K562 (cell line): ENCODE data around the gene CACNA2D2. TPM values are rescaled to one million over a fixed set of nuclear protein-coding genes. Genes with fewer than 3 reads are reported as not detected.

Experiments used
- ATAC-seq: fragments of 200-7000 bp; cut with Tn5 transposase; 3 replicates; pipeline ENCODE4 v1.9.1; 2020; ENCODE audit warnings: moderate library complexity
- BruUV-seq: library from RNA; stranded (reverse); fragments of 400-500 nt; replicated peaks from 2 replicates; lab custom pipeline; 2021; lab: Mats Ljungman, UMichigan
- CTCF ChIA-PET: fragments of 300-600 bp; formaldehyde crosslinking; extraction: SDS; loops from one replicate; lab custom pipeline; 2021; ENCODE audit warnings: low intra/inter-chr PET ratio; lab: Yijun Ruan, JAX
- POLR2A ChIA-PET: fragments of 300-600, 350-650 bp; sonication (Branson Sonifier 250); formaldehyde crosslinking; extraction: SDS; loops from one replicate; lab custom pipeline; 2021; ENCODE audit warnings: antibody characterized with exemption, inconsistent platforms; lab: Yijun Ruan, JAX
- DNase-seq, 4 experiments: peaks; one replicate each; pipeline versions ENCODE4 v3.0.0 to v3.0.0-alpha.2; 2011 to 2018; ENCODE audit warnings: low spot score in 3 of 4, mixed read lengths in 3 of 4; ENCODE audit errors: extremely low read depth in 1 of 4
- FAIRE-seq: peaks from 2 replicates; lab custom pipeline; 2011; peaks lifted over from hg19 to GRCh38; lab: Jason Lieb, UNC
- H2AFZ ChIP-seq: 2 replicates; pipeline ENCODE4 v1.6.0; 2011; ENCODE audit warnings: low read depth, low read length, control low read depth, inconsistent platforms
- H3K27ac ChIP-seq: fragments of 200-600 bp; 3 replicates; pipeline ENCODE4 v1.8.0; 2011; ENCODE audit warnings: low read depth, mild to moderate bottlenecking, control low read depth, inconsistent platforms, low read length, moderate library complexity, mixed read lengths; ENCODE audit errors: extremely low read depth
- H3K27me3 ChIP-seq, 2 experiments: fragments of 300-600 bp in 1 of 2; 2 replicates in 1 of 2; 3 replicates in 1 of 2; pipeline versions ENCODE4 v1.6.0 to v1.8.0; 2011; ENCODE audit warnings: inconsistent platforms in 2 of 2, low read length in 2 of 2, mild to moderate bottlenecking in 1 of 2, mixed read lengths in 1 of 2, moderate library complexity in 1 of 2; ENCODE audit not compliant: control insufficient read depth in 2 of 2, insufficient read depth in 2 of 2
- H3K36me3 ChIP-seq: fragments of 300-600 bp; 3 replicates; pipeline ENCODE4 v1.8.0; 2011; ENCODE audit warnings: mild to moderate bottlenecking, low read length, inconsistent platforms; ENCODE audit not compliant: control insufficient read depth, insufficient read depth
- H3K4me1 ChIP-seq, 2 experiments: fragments of 200-600 bp in 1 of 2; replicated peaks in 1 of 2; 2 replicates in 1 of 2; 3 replicates in 1 of 2; pipeline versions ENCODE4 v1.5.1 to v1.8.0; 2011; ENCODE audit warnings: inconsistent platforms in 2 of 2, low read length in 2 of 2, mild to moderate bottlenecking in 1 of 2, mixed read lengths in 1 of 2, moderate library complexity in 1 of 2; ENCODE audit not compliant: control insufficient read depth in 2 of 2, insufficient read depth in 2 of 2
- H3K4me2 ChIP-seq: 2 replicates; pipeline ENCODE4 v1.6.1; 2011; ENCODE audit warnings: low read length, control low read depth, inconsistent platforms, mixed read lengths; ENCODE audit not compliant: insufficient read depth
- H3K4me3 ChIP-seq: fragments of 200-600 bp; sonication (generic), shearing (Covaris generic); 2 replicates; pipeline ENCODE4 v1.5.1; 2016; ENCODE audit warnings: control low read depth, inconsistent platforms
- H3K79me2 ChIP-seq: fragments of 200-600 bp; 3 replicates; pipeline ENCODE4 v1.8.0; 2011; ENCODE audit warnings: low read length, inconsistent platforms; ENCODE audit not compliant: control insufficient read depth, insufficient read depth
- H3K9ac ChIP-seq, 2 experiments: 2 replicates each; pipeline versions ENCODE4 v1.6.0 to v1.6.1; 2011; ENCODE audit warnings: low read depth in 2 of 2, low read length in 2 of 2, control low read depth in 1 of 2, inconsistent platforms in 1 of 2, mild to moderate bottlenecking in 1 of 2, mixed read lengths in 1 of 2; ENCODE audit not compliant: insufficient read depth in 1 of 2
- H3K9me1 ChIP-seq: one replicate; pipeline ENCODE4 v1.6.0; 2011; ENCODE audit warnings: inconsistent platforms, mild to moderate bottlenecking, low read length, moderate library complexity; ENCODE audit not compliant: control insufficient read depth, insufficient read depth
- H3K9me3 ChIP-seq: replicated peaks from 2 replicates; pipeline ENCODE4 v1.5.1; 2011; ENCODE audit warnings: low read depth, low read length, inconsistent platforms; ENCODE audit not compliant: control insufficient read depth, insufficient read depth
- H4K20me1 ChIP-seq: replicated peaks from 2 replicates; pipeline ENCODE4 v1.6.1; 2011; ENCODE audit warnings: low read length, inconsistent platforms, mixed read lengths; ENCODE audit not compliant: control insufficient read depth, insufficient read depth
- FOSL1 ChIP-seq: fragments of 200-800 bp; sonication (Bioruptor generic); conservative IDR thresholded peaks from 2 replicates; pipeline ENCODE4 v1.6.1; 2016; ENCODE audit warnings: missing genetic modification characterization, missing compliant biosample characterization
- FOXP1 ChIP-seq: sonication (generic); formaldehyde crosslinking; IDR thresholded peaks from 2 replicates; pipeline ENCODE4 v1.8.0; 2022; ENCODE audit warnings: mild to moderate bottlenecking, missing genetic modification reagents
- JUN ChIP-seq, 2 experiments: sonication (generic) in 1 of 2; formaldehyde crosslinking in 1 of 2; IDR thresholded peaks; 2 replicates each; pipeline versions ENCODE4 v1.6.1 to v1.8.0; 2012 to 2022; ENCODE audit warnings: borderline replicate concordance in 2 of 2, mild to moderate bottlenecking in 2 of 2, improper control_type of control experiment in 1 of 2, low read depth in 1 of 2, low read length in 1 of 2, missing genetic modification reagents in 1 of 2
- KDM5B ChIP-seq: fragments of 200-600 bp; sonication (generic); IDR thresholded peaks from 2 replicates; pipeline ENCODE4 v1.6.1; 2012; ENCODE audit warnings: low read depth, mild to moderate bottlenecking, moderate library complexity, low read length, control low read depth, inconsistent platforms; ENCODE audit not compliant: insufficient replicate concordance
- MECOM ChIP-seq: fragments of 250-450 bp; sonication (Bioruptor Pico); IDR thresholded peaks from 2 replicates; pipeline ENCODE4 v1.8.0; 2022; ENCODE audit warnings: inconsistent platforms
- PHF21A ChIP-seq: fragments of 450-650 bp; IDR thresholded peaks from 2 replicates; pipeline ENCODE4 v1.6.1; 2017; ENCODE audit warnings: low read depth, borderline replicate concordance
- PTBP1 ChIP-seq: fragments of 200-400 bp; formaldehyde crosslinking; IDR thresholded peaks from 2 replicates; pipeline ENCODE4 v1.6.1; 2017; ENCODE audit warnings: low read depth, low read length
- RAD21 ChIP-seq, 2 experiments: fragments of 250-450 bp in 1 of 2; fragments of 450-650 bp in 1 of 2; sonication (Bioruptor Pico) in 1 of 2; formaldehyde crosslinking in 1 of 2; IDR thresholded peaks in 1 of 2; conservative IDR thresholded peaks in 1 of 2; 2 replicates each; pipeline versions ENCODE4 v1.4.0 to v1.8.0; 2020 to 2022; ENCODE audit warnings: mild to moderate bottlenecking in 2 of 2, moderate library complexity in 1 of 2
- ZNF445 ChIP-seq: fragments of 250-450 bp; sonication (Bioruptor Pico); IDR thresholded peaks from 2 replicates; pipeline ENCODE4 v1.4.0; 2020; ENCODE audit warnings: low read depth, mild to moderate bottlenecking, moderate library complexity
- ZNF589 ChIP-seq: fragments of 200-800 bp; sonication (Bioruptor generic); IDR thresholded peaks from 2 replicates; pipeline ENCODE4 v1.6.1; 2016; ENCODE audit warnings: low read depth, missing genetic modification characterization, missing compliant biosample characterization
- WGBS: fragments of 100-300 bp; shearing (Covaris generic); methylation state at CpG from one replicate; pipeline ENCODE4 v1.1.6; 2016; ENCODE audit warnings: low coverage, mixed read lengths; ENCODE audit not compliant: insufficient coverage; ENCODE audit errors: missing lambda C conversion rate; 5-methylcytosine and 5-hydroxymethylcytosine counted together
- in situ Hi-C: fragments of 300-500 bp; cut with MboI; formaldehyde crosslinking; loops from 4 replicates; pipeline ENCODE4 v1.15.0; 2018; ENCODE audit warnings: inconsistent platforms, mixed read lengths
- intact Hi-C: fragments of 100-400 bp; cut with micrococcal nuclease; formaldehyde crosslinking; loops from 2 replicates; pipeline ENCODE4 v1.14.2; 2022
- polyA plus RNA-seq, 8 experiments: library from polyadenylated mRNA; depleted of rRNA in 4 of 8; stranded (reverse) in 5 of 8; unstranded in 3 of 8; fragments of >200 nt; fragmentation: Nextera tagmentation in 2 of 8; fragmentation: Illumina TruSeq in 1 of 8; extraction: Ambion mirVana in 2 of 8; extraction: Trizol in 1 of 8; gene quantifications; 2 replicates each; pipeline versions ENCODE4 v1.2.1 to v1.2.3, GENCODE V29; 2011 to 2014; ENCODE audit warnings: inconsistent platforms in 1 of 8, missing spikeins in 1 of 8
- total RNA-seq, 7 experiments: library from RNA; depleted of rRNA in 6 of 7; stranded (reverse); fragments of >200 nt in 6 of 7; fragmentation: Illumina TruSeq in 2 of 7; extraction: Trizol in 2 of 7; gene quantifications; 2 replicates each; pipeline versions ENCODE4 v1.2.1 to v1.2.3, GENCODE V29; 2011 to 2021; ENCODE audit warnings: low replicate concordance in 1 of 7
- TF ChIP-seq, protein P1 (sequence below), 2 experiments: fragments of 450-650 bp; formaldehyde crosslinking in 1 of 2; IDR thresholded peaks; 2 replicates each; pipeline versions ENCODE4 v1.4.0 to v1.6.1; 2014 to 2020; ENCODE audit warnings: mild to moderate bottlenecking in 2 of 2, borderline replicate concordance in 1 of 2, low read depth in 1 of 2

Gene CACNA2D2
- total and polyA plus RNA-seq, 9 of the 15 experiments (the other 6 are each of a cell fraction or from before 2014, with no cell fraction given) = 0.11 to 0.58 (median 0.36) TPM; not detected in 2

DNA sequence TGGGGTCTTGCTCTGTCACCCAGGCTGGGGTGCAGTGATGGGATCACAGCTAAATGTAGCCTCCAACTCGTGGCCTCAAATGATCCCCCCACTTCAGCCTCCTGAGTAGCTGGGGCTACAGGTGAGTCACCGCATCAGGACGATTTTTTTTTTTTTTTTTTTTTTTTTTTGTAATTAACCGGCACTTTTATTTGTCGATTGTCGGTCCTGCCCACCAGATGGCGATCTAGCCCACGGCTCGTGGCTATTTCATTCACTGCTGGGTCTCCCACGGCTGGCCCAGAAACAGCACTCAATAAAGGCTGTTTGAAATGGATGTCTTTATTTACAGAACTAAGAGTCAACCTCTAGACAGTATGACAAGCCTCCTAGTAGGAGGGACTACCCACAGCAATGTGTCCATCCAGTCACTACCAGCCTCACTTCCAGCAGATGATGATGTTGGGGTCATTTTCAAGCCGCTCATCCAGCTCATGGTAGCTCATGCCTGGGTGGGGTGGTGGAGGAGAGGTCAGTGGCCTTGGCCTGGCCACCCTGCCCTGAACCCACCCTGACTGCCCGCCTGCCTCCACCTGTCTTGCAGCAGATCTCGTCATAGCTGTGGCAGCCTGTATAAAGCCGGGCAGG is 156.1 kb downstream of the CACNA2D2 start:
- H2AFZ ChIP-seq = no peak overlapping the region
- no peak overlapping the region for H3K9ac ChIP-seq
- ChIA-PET CTCF (interaction anchor here (0.6 to 1.3 kb wide), 3 partner anchors 72 to 203 kb away, joined by 3 to 10 read pairs (median 4); no protein-coding TSS in a partner anchor), POLR2A (interaction anchor here (0.6 to 1.7 kb wide), 2 partner anchors 10 to 47 kb away, joined by 4 to 5 read pairs; no protein-coding TSS in a partner anchor)
- H3K9me1 ChIP-seq = peaks cover 3% of the 10 kb centered on the region
- intact Hi-C loops = loop anchor here (5.0 kb wide), 1 partner anchor 195 kb away; no protein-coding TSS in a partner anchor
- H3K36me3 ChIP-seq = peaks cover 19% of the 10 kb centered on the region; the same call in 2 of the 3 replicates
- H3K4me2 ChIP-seq = no peak overlapping the region
- no peaks in the 10 kb centered on the region for H3K27me3 ChIP-seq
- 25% methylated on average over 11 of the region's 14 CpGs for WGBS
- H3K4me3 ChIP-seq = no peak overlapping the region
- H3K79me2 ChIP-seq = peaks cover 26% of the 10 kb centered on the region
- in situ Hi-C loops = no loop called here
- no peaks in the 10 kb centered on the region for H4K20me1 ChIP-seq
- peak; percentile 91 for FAIRE-seq
- peaks cover 18 to 47% of the 10 kb centered on the region in 2 experiments; a peak in 4 of 5 replicates for H3K4me1 ChIP-seq
- peak in 3 of 4 experiments; percentile 31 to 74 (median 62) for DNase-seq
- no TSS peak for BruUV-seq
- peak; percentile 8; the same call in 1 of the 3 replicates for ATAC-seq
- no peak overlapping the region for H3K27ac ChIP-seq
- no peaks in the 10 kb centered on the region; the same call in 1 of the 2 replicates for H3K9me3 ChIP-seq
- TF ChIP-seq KDM5B (no peak), ZNF589 (CRISPR knock-in tag) (no peak), FOSL1 (tag) (peak; percentile 58), ZNF445 (no peak), PTBP1 (no peak), MECOM (CRISPR knock-in tag) (no peak), PHF21A (no peak), RAD21 (CRISPR knock-in tag; conservative IDR thresholded peaks at IDR 0.05 in 1 of 2, IDR thresholded peaks at IDR 0.05 in 1 of 2) (peak; percentile 32 to 58), JUN (IDR thresholded peaks at IDR 0.05; ENCODE audit: borderline replicate concordance, low read depth, low read length) (peak; percentile 34; the same call in 1 of the 2 replicates), JUN (CRISPR knock-in tag; IDR thresholded peaks at IDR 0.05; ENCODE audit: borderline replicate concordance) (no peak), FOXP1 (CRISPR knock-in tag) (no peak)
- TF ChIP-seq, protein P1, sequence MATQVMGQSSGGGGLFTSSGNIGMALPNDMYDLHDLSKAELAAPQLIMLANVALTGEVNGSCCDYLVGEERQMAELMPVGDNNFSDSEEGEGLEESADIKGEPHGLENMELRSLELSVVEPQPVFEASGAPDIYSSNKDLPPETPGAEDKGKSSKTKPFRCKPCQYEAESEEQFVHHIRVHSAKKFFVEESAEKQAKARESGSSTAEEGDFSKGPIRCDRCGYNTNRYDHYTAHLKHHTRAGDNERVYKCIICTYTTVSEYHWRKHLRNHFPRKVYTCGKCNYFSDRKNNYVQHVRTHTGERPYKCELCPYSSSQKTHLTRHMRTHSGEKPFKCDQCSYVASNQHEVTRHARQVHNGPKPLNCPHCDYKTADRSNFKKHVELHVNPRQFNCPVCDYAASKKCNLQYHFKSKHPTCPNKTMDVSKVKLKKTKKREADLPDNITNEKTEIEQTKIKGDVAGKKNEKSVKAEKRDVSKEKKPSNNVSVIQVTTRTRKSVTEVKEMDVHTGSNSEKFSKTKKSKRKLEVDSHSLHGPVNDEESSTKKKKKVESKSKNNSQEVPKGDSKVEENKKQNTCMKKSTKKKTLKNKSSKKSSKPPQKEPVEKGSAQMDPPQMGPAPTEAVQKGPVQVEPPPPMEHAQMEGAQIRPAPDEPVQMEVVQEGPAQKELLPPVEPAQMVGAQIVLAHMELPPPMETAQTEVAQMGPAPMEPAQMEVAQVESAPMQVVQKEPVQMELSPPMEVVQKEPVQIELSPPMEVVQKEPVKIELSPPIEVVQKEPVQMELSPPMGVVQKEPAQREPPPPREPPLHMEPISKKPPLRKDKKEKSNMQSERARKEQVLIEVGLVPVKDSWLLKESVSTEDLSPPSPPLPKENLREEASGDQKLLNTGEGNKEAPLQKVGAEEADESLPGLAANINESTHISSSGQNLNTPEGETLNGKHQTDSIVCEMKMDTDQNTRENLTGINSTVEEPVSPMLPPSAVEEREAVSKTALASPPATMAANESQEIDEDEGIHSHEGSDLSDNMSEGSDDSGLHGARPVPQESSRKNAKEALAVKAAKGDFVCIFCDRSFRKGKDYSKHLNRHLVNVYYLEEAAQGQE (IDR thresholded peaks at IDR 0.05; ENCODE audit: borderline replicate concordance) = peak; percentile 41; the same call in 1 of the 2 replicates
- TF ChIP-seq, protein P1 (CRISPR knock-in tag; IDR thresholded peaks at IDR 0.05; ENCODE audit: low read depth) = no peak
